Panc1 (cell line): ENCODE measurements around the gene ASB4. TPM values are rescaled to one million over a fixed set of nuclear protein-coding genes. Genes with fewer than 3 reads are reported as not detected.

ENCODE experiments used
- ATAC-seq: fragments of 200-7000 bp; cut with Tn5 transposase; 2 replicates; pipeline ENCODE4 v1.9.1; 2020; ENCODE audit warnings: mild to moderate bottlenecking, moderate library complexity
- BruUV-seq: library from RNA; stranded (reverse); fragments of 400-500 nt; replicated peaks from 2 replicates; lab custom pipeline; 2021; lab: Mats Ljungman, UMichigan
- CTCF ChIA-PET: fragments of 300-600 bp; sonication (Branson Sonifier 250); formaldehyde crosslinking; loops from one replicate; lab custom pipeline; 2022; ENCODE audit warnings: antibody characterized with exemption; lab: Charles Lee
- POLR2A ChIA-PET: fragments of 300-600 bp; sonication (Branson Sonifier 250); formaldehyde crosslinking; loops from one replicate; lab custom pipeline; 2022; ENCODE audit warnings: antibody characterized with exemption; lab: Charles Lee
- DNase-seq: peaks from one replicate; pipeline ENCODE4 v3.0.0-alpha.2; 2010; ENCODE audit warnings: low read depth, low spot score
- H3K27ac ChIP-seq: 2 replicates; pipeline ENCODE4 v1.5.1; 2011; ENCODE audit warnings: mild to moderate bottlenecking, low read length, inconsistent platforms
- H3K27me3 ChIP-seq: fragments of 200-500 bp; sonication (Bioruptor generic); 2 replicates; pipeline ENCODE4 v1.6.0; 2014; ENCODE audit warnings: low read length, inconsistent platforms; ENCODE audit not compliant: control insufficient read depth, insufficient read depth
- H3K36me3 ChIP-seq: fragments of 200-500 bp; sonication (Bioruptor generic); 2 replicates; pipeline ENCODE4 v1.5.1; 2014; ENCODE audit warnings: inconsistent platforms, mild to moderate bottlenecking, low read length, moderate library complexity; ENCODE audit not compliant: control insufficient read depth, insufficient read depth
- H3K4me1 ChIP-seq: 2 replicates; pipeline ENCODE4 v1.5.1; 2011; ENCODE audit warnings: inconsistent platforms, mild to moderate bottlenecking, low read length, moderate library complexity; ENCODE audit not compliant: control insufficient read depth, insufficient read depth
- H3K4me3 ChIP-seq, 2 experiments: 2 replicates each; pipeline ENCODE4 v1.5.1; 2011 to 2012; ENCODE audit warnings: low read depth in 2 of 2, low read length in 2 of 2, mild to moderate bottlenecking in 2 of 2, inconsistent platforms in 1 of 2, moderate library complexity in 1 of 2
- H3K9me3 ChIP-seq: fragments of 200-500 bp; sonication (Bioruptor generic); 2 replicates; pipeline ENCODE4 v1.5.1; 2014; ENCODE audit warnings: low read depth, mild to moderate bottlenecking, inconsistent platforms, low read length, moderate library complexity; ENCODE audit not compliant: control insufficient read depth, insufficient read depth
- POLR2AphosphoS5 ChIP-seq: IDR thresholded peaks from 2 replicates; pipeline ENCODE4 v1.6.1; 2012; ENCODE audit warnings: mild to moderate bottlenecking, low read depth, low read length, moderate library complexity
- SIN3A ChIP-seq: IDR thresholded peaks from 2 replicates; pipeline ENCODE4 v1.6.1; 2012; ENCODE audit warnings: low read depth, mild to moderate bottlenecking, low read length, moderate library complexity, borderline replicate concordance; ENCODE audit not compliant: insufficient read depth
- TCF7L2 ChIP-seq: IDR thresholded peaks from 2 replicates; pipeline ENCODE4 v1.6.1; 2011; ENCODE audit warnings: mild to moderate bottlenecking, low read depth, low read length, inconsistent platforms
- in situ Hi-C: cut with HindIII; loops from 2 replicates; pipeline ENCODE4 v1.10.0; 2016; ENCODE audit warnings: low sequenced_read_pairs, low pct_unique_long_range_greater_than_20kb
- intact Hi-C: fragments of 100-400 bp; cut with micrococcal nuclease; formaldehyde crosslinking; loops from one replicate; pipeline ENCODE4 v1.10.0; 2022; ENCODE audit not compliant: unreplicated experiment
- total RNA-seq: library from RNA; stranded (reverse); gene quantifications from one replicate; pipeline ENCODE4 v1.2.1, GENCODE V29; 2021; ENCODE audit not compliant: unreplicated experiment
- TF ChIP-seq, protein P1 (sequence below), 2 experiments: IDR thresholded peaks; 2 replicates each; pipeline ENCODE4 v1.6.1; 2011 to 2012; ENCODE audit warnings: low read depth in 2 of 2, control low read depth in 1 of 2, low read length in 1 of 2, mild to moderate bottlenecking in 1 of 2, moderate library complexity in 1 of 2; ENCODE audit not compliant: insufficient read depth in 1 of 2
- TF ChIP-seq, protein P2 (sequence below): fragments of 450-650 bp; IDR thresholded peaks from 2 replicates; pipeline ENCODE4 v1.5.1; 2017; ENCODE audit warnings: mild to moderate bottlenecking

Gene ASB4
- total RNA-seq, 1 experiment from 2014 or later = 0.15 TPM

DNA sequence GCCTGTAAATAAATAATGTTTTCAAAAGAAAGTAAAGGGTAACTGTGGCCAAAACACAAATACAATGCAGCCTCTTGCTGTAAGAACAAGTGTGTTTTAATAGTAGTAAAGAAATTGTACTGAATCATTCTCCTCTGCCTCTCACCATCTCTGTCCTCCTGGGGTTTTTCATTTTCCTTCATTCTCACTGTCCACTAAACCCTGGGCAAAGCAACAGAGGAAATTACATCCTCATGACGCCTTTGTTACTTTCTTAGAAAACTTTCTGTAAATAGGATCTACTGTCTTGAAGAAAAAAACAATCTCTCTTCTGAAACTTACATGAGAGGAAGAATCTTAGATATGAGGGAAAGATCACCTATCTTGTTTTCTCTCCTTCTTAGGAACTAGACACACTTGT is 54.6 kb downstream of the ASB4 start:
- TF ChIP-seq, protein P1, sequence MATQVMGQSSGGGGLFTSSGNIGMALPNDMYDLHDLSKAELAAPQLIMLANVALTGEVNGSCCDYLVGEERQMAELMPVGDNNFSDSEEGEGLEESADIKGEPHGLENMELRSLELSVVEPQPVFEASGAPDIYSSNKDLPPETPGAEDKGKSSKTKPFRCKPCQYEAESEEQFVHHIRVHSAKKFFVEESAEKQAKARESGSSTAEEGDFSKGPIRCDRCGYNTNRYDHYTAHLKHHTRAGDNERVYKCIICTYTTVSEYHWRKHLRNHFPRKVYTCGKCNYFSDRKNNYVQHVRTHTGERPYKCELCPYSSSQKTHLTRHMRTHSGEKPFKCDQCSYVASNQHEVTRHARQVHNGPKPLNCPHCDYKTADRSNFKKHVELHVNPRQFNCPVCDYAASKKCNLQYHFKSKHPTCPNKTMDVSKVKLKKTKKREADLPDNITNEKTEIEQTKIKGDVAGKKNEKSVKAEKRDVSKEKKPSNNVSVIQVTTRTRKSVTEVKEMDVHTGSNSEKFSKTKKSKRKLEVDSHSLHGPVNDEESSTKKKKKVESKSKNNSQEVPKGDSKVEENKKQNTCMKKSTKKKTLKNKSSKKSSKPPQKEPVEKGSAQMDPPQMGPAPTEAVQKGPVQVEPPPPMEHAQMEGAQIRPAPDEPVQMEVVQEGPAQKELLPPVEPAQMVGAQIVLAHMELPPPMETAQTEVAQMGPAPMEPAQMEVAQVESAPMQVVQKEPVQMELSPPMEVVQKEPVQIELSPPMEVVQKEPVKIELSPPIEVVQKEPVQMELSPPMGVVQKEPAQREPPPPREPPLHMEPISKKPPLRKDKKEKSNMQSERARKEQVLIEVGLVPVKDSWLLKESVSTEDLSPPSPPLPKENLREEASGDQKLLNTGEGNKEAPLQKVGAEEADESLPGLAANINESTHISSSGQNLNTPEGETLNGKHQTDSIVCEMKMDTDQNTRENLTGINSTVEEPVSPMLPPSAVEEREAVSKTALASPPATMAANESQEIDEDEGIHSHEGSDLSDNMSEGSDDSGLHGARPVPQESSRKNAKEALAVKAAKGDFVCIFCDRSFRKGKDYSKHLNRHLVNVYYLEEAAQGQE (IDR thresholded peaks at IDR 0.05; ENCODE audit: insufficient read depth in 1 of 2, low read depth in 2 of 2, low read length in 1 of 2) = no peak
- no peak for TF ChIP-seq POLR2AphosphoS5
- TF ChIP-seq, protein P2, sequence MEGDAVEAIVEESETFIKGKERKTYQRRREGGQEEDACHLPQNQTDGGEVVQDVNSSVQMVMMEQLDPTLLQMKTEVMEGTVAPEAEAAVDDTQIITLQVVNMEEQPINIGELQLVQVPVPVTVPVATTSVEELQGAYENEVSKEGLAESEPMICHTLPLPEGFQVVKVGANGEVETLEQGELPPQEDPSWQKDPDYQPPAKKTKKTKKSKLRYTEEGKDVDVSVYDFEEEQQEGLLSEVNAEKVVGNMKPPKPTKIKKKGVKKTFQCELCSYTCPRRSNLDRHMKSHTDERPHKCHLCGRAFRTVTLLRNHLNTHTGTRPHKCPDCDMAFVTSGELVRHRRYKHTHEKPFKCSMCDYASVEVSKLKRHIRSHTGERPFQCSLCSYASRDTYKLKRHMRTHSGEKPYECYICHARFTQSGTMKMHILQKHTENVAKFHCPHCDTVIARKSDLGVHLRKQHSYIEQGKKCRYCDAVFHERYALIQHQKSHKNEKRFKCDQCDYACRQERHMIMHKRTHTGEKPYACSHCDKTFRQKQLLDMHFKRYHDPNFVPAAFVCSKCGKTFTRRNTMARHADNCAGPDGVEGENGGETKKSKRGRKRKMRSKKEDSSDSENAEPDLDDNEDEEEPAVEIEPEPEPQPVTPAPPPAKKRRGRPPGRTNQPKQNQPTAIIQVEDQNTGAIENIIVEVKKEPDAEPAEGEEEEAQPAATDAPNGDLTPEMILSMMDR = no peak
- TF ChIP-seq SIN3A = no peak
- CTCF ChIA-PET = no interaction called here
- Histone ChIP-seq H3K27me3 (peaks cover 3% of the 10 kb centered on the region; the same call in 1 of the 2 replicates), H3K4me3 (no peak overlapping the region), H3K36me3 (no peaks in the 10 kb centered on the region), H3K9me3 (no peaks in the 10 kb centered on the region), H3K27ac (no peak overlapping the region), H3K4me1 (no peaks in the 10 kb centered on the region)
- in situ Hi-C loops = no loop called here
- POLR2A ChIA-PET = interaction anchor here (0.7 kb wide), 1 partner anchor 945 kb away, joined by 3 read pairs; no protein-coding TSS in a partner anchor
- intact Hi-C loops = no loop called here
- no TSS peak for BruUV-seq
- ATAC-seq = no peak
- DNase-seq = no peak

DNA sequence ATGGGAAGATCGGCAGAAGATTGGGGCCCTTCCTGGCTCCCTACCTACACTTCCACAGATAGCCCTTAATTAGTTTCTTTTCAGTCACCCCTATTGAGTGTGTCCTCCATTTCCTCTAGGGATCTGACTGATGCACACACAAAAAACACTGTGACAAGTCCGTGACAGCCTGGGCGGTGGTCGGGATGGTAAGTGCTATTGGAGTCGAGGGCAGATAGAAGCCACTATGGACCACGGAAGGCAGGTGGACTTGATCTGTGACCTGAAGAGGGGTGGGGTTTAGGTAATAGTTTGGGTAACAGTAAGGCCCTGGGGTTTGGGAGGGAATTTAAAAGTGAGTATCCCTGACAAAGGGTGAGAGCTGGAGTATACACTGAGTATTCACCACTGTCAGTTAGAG is 57.6 kb downstream of the ASB4 start:
- no peaks in the 10 kb centered on the region for H3K4me1 ChIP-seq
- BruUV-seq = no TSS peak
- DNase-seq (no peak), ATAC-seq (no peak)
- no peaks in the 10 kb centered on the region for H3K9me3 ChIP-seq
- no peak overlapping the region for H3K27ac ChIP-seq
- H3K4me3 ChIP-seq = no peak overlapping the region
- TF ChIP-seq, protein P2 = no peak
- TF ChIP-seq SIN3A (no peak), POLR2AphosphoS5 (no peak), TCF7L2 (no peak)
- TF ChIP-seq, protein P1 (IDR thresholded peaks at IDR 0.05; ENCODE audit: insufficient read depth in 1 of 2, low read depth in 2 of 2, low read length in 1 of 2) = no peak
- CTCF ChIA-PET = no interaction called here
- POLR2A ChIA-PET = no interaction called here
- in situ Hi-C loops (no loop called here), intact Hi-C loops (no loop called here)
- no peaks in the 10 kb centered on the region for H3K27me3 ChIP-seq
- H3K36me3 ChIP-seq = no peaks in the 10 kb centered on the region
